Activated T-helper 17 cell treated with anti-CD3 and anti-CD28 coated beads, Interleukin-2, amount 50 U/mL, for 72 hours (primary cell): ENCODE measurements around the gene ITPR1. TPM values are rescaled to one million over a fixed set of nuclear protein-coding genes. Genes with fewer than 3 reads are reported as not detected.
A peak's percentile ranks its signal among the peaks of the same experiment; 100 is the strongest.

Source experiments
- ATAC-seq: fragments of 150-1000 bp; cut with Tn5 transposase; replicated peaks from 2 replicates; pipeline ENCODE4 v1.10.0; 2021; ENCODE audit warnings: mild to moderate bottlenecking, moderate library complexity
- H3K27ac Mint-ChIP-seq: one replicate; pipeline ENCODE4 v1.8.0; 2022; ENCODE audit warnings: mixed read lengths
- H3K27me3 Mint-ChIP-seq: one replicate; pipeline ENCODE4 v1.8.0; 2022; ENCODE audit warnings: mixed read lengths
- H3K36me3 Mint-ChIP-seq: one replicate; pipeline ENCODE4 v1.8.0; 2022; ENCODE audit warnings: low read depth, mild to moderate bottlenecking, mixed read lengths
- H3K4me1 Mint-ChIP-seq: one replicate; pipeline ENCODE4 v1.8.0; 2022; ENCODE audit warnings: mixed read lengths
- H3K4me3 Mint-ChIP-seq: one replicate; pipeline ENCODE4 v1.8.0; 2022; ENCODE audit warnings: mild to moderate bottlenecking, mixed read lengths
- H3K9me3 Mint-ChIP-seq: one replicate; pipeline ENCODE4 v1.8.0; 2022; ENCODE audit warnings: mixed read lengths
- total RNA-seq, 2 donors: library from RNA; stranded (reverse); gene quantifications; one replicate each; pipeline ENCODE4 v1.2.3, GENCODE V29; 2022

Gene ITPR1
- total RNA-seq, 2 donors from 2014 or later: 78.5 to 84.6 TPM

DNA sequence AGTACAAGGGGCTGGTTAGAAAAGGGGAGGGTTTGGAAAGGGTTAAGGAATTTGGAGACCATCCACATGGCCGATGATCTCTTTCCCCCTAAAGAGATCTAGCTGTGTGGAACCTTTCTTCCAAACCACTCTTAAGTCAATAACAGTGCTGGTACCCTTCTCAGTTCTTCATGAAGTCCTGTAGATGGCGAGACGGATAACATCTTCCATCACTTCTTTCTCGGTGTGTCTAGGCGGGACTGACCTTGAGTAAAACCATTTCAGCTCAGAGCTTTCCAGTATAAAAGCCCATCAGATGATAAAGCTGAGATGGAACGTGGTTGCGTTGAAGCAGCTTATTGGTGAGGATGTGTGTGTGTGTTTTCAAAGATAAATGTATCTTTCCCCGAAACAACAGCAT lies 334.6 kb downstream of the ITPR1 start:
- Mint-ChIP-seq H3K4me3 (peak overlapping the region; percentile 84), H3K36me3 (peaks cover 86% of the 10 kb centered on the region), H3K27ac (peak overlapping the region; percentile 98), H3K4me1 (peaks cover 70% of the 10 kb centered on the region), H3K9me3 (peaks cover 4% of the 10 kb centered on the region), H3K27me3 (no peaks in the 10 kb centered on the region)
- no peak for ATAC-seq

DNA sequence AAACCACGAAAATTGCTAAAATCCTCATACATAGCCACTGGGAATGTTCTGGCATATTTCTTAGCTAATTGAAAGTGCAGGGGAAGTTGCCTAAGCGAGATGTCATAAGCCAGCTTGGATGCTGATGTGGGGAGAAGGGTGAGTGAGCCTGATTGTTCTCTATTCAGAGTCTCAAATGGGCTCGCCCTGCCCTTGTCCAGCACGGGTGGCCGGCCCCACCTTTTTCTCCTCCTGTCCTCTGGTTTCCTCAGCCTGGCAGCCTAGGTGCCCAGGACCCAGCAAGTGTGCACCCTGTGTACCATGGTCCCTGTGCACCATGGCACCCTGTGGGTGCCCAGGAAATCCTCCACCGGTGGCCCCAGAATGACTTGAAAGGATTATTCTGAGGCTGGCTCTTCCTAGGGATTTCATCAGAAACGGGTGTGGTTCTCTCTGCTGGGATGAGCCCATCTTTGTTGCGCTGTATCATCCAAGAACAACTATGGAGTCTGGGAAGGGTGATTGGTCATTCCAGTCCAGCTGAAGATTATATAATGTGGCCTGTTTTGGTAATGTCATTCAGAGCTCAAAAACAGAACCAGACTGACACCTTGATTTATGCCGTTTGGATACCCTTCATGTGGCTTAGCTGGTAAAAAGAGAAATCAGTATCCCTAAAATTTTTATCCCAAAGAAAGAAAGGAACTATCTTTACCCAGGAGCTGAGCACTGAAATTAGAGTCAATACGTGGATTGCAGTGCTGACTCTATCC lies 335.3 kb downstream of the ITPR1 start:
- H3K27me3 Mint-ChIP-seq: no peaks in the 10 kb centered on the region
- no peak for ATAC-seq
- peaks cover under 1% of the 10 kb centered on the region for H3K9me3 Mint-ChIP-seq
- H3K27ac Mint-ChIP-seq: peak overlapping the region; percentile 98
- H3K4me1 Mint-ChIP-seq: peaks cover 65% of the 10 kb centered on the region
- H3K4me3 Mint-ChIP-seq: peak overlapping the region; percentile 84
- H3K36me3 Mint-ChIP-seq: peaks cover 86% of the 10 kb centered on the region

DNA sequence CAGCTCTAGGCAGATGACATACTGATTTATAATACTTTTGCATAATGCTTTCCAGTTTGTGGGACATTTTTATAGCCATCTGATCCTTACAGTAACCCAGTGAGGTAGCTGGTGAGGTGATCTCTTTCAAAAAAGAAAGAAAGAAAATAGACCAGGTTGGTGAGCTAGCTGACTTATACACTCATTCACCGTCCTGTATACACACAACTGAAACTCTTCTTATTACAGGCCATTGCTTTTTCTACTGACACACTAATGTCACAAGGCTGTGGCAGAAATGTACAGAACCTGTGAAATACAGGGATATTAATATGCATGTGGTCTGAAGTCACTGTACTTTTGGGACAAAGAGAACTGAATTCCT lies 335.9 kb downstream of the ITPR1 start:
- peaks cover 65% of the 10 kb centered on the region for H3K4me1 Mint-ChIP-seq
- peaks cover 86% of the 10 kb centered on the region for H3K36me3 Mint-ChIP-seq
- H3K27ac Mint-ChIP-seq: peak overlapping the region; percentile 98
- no peaks in the 10 kb centered on the region for H3K27me3 Mint-ChIP-seq
- peak overlapping the region; percentile 84 for H3K4me3 Mint-ChIP-seq
- ATAC-seq: peak; percentile 54
- H3K9me3 Mint-ChIP-seq: no peaks in the 10 kb centered on the region

DNA sequence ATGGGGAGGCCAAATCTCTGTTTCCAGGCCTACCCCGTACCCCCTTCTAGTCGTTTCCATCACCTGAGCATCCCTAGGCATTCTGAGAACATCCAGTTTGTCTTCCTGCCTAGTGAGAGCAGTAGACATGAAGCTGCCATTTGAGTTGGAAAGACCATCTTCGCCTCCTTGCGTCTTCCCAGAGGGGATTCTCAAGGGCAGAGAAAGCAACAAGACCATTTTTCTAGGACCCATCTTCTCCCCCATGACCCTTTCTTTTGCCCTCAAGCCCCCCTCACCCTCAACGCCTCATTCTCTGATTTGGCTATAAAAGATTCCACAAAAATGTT lies 337.4 kb downstream of the ITPR1 start:
- H3K4me3 Mint-ChIP-seq: peak overlapping the region; percentile 84
- H3K36me3 Mint-ChIP-seq: peaks cover 83% of the 10 kb centered on the region
- peak overlapping the region; percentile 98 for H3K27ac Mint-ChIP-seq
- peaks cover 64% of the 10 kb centered on the region for H3K4me1 Mint-ChIP-seq
- ATAC-seq: no peak
- H3K9me3 Mint-ChIP-seq: no peaks in the 10 kb centered on the region
- H3K27me3 Mint-ChIP-seq: no peaks in the 10 kb centered on the region

DNA sequence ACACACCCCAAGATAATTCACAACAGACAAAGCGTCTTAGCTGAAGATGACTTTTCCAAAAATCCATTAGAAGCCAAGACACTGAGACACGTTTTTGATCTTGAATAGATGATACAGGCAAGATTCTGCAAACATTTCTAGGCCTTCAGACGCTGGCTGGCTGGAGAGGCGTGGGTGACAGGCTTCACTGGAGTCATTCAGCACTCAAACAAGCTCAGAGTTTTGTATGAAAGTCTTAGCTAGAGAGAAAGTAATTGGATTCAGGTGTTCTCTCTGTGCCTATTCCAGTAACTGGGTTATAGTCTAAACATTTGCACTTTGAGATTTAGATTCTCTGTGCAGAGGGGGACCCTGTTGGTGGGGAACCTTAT lies 338.4 kb downstream of the ITPR1 start:
- Mint-ChIP-seq H3K4me3 (peak overlapping the region; percentile 84), H3K27me3 (no peaks in the 10 kb centered on the region), H3K27ac (peak overlapping the region; percentile 98), H3K36me3 (peaks cover 87% of the 10 kb centered on the region), H3K4me1 (peaks cover 64% of the 10 kb centered on the region), H3K9me3 (no peaks in the 10 kb centered on the region)
- ATAC-seq: no peak

DNA sequence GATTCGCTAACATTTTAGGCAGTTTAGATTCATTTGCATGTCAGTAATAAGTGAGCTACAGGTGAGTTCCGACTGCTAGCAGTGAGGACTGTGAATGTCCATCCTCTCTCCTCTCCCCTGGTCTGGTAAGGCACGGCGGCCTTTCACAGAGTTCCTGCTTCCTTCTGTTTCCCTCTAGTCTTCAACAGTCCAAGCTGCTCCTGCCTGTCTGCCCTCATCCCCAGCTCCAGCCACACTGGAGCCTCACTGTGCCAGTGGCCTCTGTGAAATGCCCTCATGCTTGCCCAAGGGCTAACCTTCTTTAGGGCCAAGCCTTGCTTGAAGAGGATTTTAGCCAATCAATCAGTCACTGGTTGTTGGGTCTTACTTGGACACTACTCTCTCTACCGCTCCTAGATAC lies 340.3 kb downstream of the ITPR1 start:
- peaks cover 66% of the 10 kb centered on the region for H3K4me1 Mint-ChIP-seq
- no peaks in the 10 kb centered on the region for H3K27me3 Mint-ChIP-seq
- peak overlapping the region; percentile 76 for H3K4me3 Mint-ChIP-seq
- no peaks in the 10 kb centered on the region for H3K9me3 Mint-ChIP-seq
- H3K27ac Mint-ChIP-seq: peak overlapping the region; percentile 93
- peaks cover 89% of the 10 kb centered on the region for H3K36me3 Mint-ChIP-seq
- no peak for ATAC-seq

DNA sequence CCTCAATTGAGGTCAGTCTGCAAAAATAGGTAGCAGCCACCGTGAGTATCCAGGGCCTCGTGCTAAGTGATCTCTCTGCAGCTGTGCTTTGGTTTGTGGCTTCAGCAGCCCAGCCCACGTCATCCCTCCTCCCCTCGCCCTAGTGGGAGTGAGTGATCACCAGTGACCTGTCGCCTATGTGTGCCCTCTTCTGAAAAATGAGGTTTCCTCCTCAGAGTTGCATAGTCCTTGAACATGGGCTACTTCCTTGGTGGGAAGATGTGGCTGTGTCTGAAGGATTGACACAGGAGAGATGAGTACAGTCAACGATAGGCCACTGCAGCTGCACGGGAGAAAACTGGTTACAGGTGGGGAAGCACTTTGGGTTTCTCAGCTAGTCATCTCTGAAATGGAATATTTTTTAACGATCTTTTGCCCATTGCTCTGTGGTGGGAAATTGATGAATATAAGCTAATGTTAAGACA lies 341.3 kb downstream of the ITPR1 start:
- peak; percentile 50 for ATAC-seq
- Mint-ChIP-seq H3K36me3 (peaks cover 85% of the 10 kb centered on the region), H3K4me1 (peaks cover 59% of the 10 kb centered on the region)

DNA sequence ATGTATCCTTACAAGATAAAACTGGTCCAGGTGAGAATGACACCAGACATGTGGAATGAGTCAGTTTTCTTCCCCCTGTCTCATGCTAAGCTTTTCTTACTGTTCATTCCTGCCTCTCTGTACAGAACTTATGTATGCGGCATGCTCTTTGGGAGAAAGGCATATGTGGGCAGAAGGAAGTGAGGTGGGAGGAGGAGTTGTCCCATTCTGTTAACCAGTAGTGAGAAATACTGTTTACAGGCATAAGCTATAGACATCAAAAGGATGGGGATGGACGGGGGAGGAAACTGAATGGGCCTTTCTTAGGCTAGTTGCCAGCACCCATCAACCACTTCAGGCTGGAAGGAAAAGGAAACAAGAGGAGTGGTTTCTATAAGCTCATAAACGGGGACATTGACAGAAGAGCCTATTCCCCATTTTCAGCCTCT lies 342.5 kb downstream of the ITPR1 start:
- Mint-ChIP-seq H3K9me3 (no peaks in the 10 kb centered on the region), H3K4me1 (peaks cover 57% of the 10 kb centered on the region), H3K4me3 (peak overlapping the region; percentile 76), H3K36me3 (peaks cover 81% of the 10 kb centered on the region), H3K27ac (peak overlapping the region; percentile 93), H3K27me3 (no peaks in the 10 kb centered on the region)
- ATAC-seq: peak; percentile 41

More for the DNA sequence above, 341.3 kb downstream of the ITPR1 start:
- no peaks in the 10 kb centered on the region for H3K9me3 Mint-ChIP-seq
- H3K4me3 Mint-ChIP-seq: peak overlapping the region; percentile 76
- H3K27me3 Mint-ChIP-seq: no peaks in the 10 kb centered on the region
- H3K27ac Mint-ChIP-seq: peak overlapping the region; percentile 93

DNA sequence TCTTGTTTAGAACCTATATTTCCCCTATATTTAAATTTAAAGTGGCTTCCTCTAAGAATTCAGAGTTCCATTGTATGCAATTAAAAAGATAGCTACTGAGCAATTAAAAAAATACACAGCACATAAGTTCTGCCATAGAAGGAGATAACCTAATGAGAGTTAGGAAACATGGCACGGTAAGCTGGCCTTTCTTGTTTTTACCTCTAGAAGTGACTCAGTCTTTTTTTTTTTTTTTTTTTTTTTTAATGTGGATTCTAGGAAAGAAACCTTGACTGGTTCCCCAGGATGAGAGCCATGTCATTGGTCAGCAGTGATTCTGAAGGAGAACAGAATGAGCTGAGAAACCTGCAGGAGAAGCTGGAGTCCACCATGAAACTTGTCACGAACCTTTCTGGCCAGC lies 343.4 kb downstream of the ITPR1 start:
- peaks cover 57% of the 10 kb centered on the region for H3K4me1 Mint-ChIP-seq
- H3K4me3 Mint-ChIP-seq: peak overlapping the region; percentile 76
- no peaks in the 10 kb centered on the region for H3K9me3 Mint-ChIP-seq
- no peak for ATAC-seq
- H3K27me3 Mint-ChIP-seq: no peaks in the 10 kb centered on the region
- H3K27ac Mint-ChIP-seq: peak overlapping the region; percentile 93
- H3K36me3 Mint-ChIP-seq: peaks cover 81% of the 10 kb centered on the region

DNA sequence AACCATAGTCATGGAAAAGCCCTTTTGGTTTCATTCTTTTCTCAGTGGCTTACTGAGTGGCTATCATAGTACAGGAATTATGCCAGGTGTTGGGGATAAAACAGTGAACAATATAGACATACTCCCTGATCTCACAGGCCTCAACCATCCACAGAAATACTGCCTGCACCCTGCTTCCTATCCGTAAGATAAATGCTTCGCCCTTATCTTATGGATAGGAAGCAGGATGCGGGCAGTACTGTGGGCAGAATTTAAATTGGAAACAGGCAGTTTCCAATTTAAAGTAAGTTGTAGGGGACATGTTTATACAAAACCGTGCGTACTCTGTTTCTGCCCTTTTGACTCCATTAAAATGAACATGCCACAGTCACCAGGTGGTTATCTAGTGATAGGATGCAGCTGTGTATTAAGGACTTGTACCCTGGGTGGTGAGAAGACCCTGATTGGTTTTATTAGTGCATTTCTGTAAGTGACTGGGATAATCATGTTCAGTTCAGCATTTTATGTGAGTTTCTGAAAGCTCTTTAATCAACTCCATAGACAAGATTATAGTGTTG lies 344.3 kb downstream of the ITPR1 start:
- no peak for ATAC-seq
- peaks cover 83% of the 10 kb centered on the region for H3K36me3 Mint-ChIP-seq
- peak overlapping the region; percentile 93 for H3K27ac Mint-ChIP-seq
- H3K27me3 Mint-ChIP-seq: no peaks in the 10 kb centered on the region
- H3K9me3 Mint-ChIP-seq: no peaks in the 10 kb centered on the region
- peak overlapping the region; percentile 76 for H3K4me3 Mint-ChIP-seq
- peaks cover 61% of the 10 kb centered on the region for H3K4me1 Mint-ChIP-seq

DNA sequence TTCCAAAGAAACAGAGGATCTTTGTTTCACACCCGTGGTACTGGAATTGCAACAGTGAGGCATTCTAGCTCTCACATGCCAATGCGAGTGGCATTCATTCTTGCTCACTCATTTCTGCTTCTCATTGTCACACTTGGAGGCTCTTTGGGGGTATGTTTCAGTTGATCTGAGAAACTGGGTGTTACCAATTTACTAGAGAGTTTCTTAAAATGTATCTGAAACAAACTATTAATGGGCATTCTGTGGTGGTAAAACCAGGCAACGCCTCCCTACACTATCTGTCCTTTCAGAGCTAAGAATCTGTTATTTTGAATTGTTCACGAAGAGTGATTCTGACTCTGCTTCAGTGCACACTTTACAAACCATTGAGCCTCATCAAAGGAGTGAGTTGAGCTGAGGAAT lies 345.5 kb downstream of the ITPR1 start:
- H3K4me3 Mint-ChIP-seq: peak overlapping the region; percentile 26
- H3K36me3 Mint-ChIP-seq: peaks cover 85% of the 10 kb centered on the region
- H3K27ac Mint-ChIP-seq: peak overlapping the region; percentile 63
- no peaks in the 10 kb centered on the region for H3K27me3 Mint-ChIP-seq
- ATAC-seq: no peak
- peaks cover 69% of the 10 kb centered on the region for H3K4me1 Mint-ChIP-seq
- H3K9me3 Mint-ChIP-seq: no peaks in the 10 kb centered on the region

DNA sequence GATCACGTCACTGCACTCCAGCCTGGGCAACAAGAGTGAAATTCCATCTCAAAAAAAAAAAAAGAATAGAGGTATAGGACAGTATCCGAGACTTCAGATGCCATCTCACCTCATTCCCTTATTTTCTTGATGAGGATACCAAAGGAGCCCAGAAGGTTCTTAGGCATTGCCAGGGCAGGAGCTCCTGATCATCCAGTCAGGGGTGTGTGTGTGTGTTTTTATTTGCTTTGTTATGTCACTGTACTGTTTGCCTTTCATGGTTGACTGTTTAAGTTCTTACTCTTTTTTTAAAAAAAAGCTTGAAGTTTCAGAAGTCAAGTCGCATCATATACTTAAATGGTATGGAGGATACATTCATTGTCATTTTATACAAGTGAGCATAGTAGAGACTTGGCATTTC lies 346.1 kb downstream of the ITPR1 start:
- no peak overlapping the region for H3K27ac Mint-ChIP-seq

DNA sequence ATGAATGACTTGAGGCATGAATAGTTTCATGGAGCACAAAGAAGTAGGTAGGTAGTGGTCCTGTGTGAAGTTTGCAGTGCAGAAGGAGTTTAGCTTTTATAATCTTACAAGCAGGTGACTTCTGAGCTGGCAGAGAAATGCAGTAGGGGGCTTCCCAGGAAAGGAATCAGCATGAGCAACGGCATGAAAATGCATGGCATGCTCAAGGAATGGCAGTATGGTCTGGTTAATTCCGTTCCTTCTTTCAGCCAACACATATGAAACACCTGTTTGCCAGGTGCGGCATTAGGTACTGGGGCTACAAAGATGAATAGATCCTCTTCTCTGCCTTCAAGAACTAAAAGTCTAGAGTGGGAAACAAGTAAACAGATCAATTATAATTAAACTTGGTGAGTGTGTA lies 348.1 kb downstream of the ITPR1 start:
- no peak for ATAC-seq
- H3K4me3 Mint-ChIP-seq: peak overlapping the region; percentile 74
- H3K36me3 Mint-ChIP-seq: peaks cover 71% of the 10 kb centered on the region
- peaks cover 59% of the 10 kb centered on the region for H3K4me1 Mint-ChIP-seq
- no peaks in the 10 kb centered on the region for H3K9me3 Mint-ChIP-seq
- H3K27ac Mint-ChIP-seq: peak overlapping the region; percentile 92
- no peaks in the 10 kb centered on the region for H3K27me3 Mint-ChIP-seq

More for the DNA sequence above, 346.1 kb downstream of the ITPR1 start:
- Mint-ChIP-seq H3K9me3 (no peaks in the 10 kb centered on the region), H3K4me1 (peaks cover 66% of the 10 kb centered on the region), H3K36me3 (peaks cover 80% of the 10 kb centered on the region), H3K27me3 (no peaks in the 10 kb centered on the region), H3K4me3 (no peak overlapping the region)
- ATAC-seq: no peak

DNA sequence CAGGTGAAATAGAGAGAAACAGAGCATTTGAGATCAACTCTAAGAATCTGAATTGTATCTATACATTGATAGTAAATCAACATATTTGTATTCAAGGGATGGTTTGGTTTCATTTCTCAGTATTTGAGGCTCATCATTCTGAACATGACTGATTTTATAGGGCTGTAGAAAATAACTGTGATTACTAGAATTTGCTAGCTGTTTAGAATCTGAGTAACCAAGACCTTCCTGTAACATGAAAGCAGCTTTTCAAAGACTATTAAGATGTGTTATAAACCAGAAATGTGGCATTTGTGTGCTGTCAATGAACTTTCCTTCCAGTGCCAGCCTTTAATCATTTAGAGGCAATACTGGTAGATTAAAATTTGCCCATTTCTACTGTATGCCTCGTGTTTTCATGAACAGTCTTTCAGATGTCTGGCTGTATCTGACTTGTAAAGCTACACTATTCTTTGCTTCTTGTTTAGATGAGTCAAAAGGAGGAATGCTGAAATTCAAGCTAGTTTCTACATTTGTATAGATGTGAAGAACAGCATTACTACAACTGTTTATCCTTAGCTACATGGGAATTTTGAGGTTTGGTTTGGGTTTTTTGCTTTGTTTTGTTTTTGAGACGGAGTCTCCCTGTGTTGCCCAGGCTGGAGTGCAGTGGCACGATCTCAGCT lies 348.8 kb downstream of the ITPR1 start:
- Mint-ChIP-seq H3K4me1 (peaks cover 52% of the 10 kb centered on the region), H3K4me3 (peak overlapping the region; percentile 74), H3K27me3 (no peaks in the 10 kb centered on the region), H3K9me3 (no peaks in the 10 kb centered on the region), H3K36me3 (peaks cover 65% of the 10 kb centered on the region), H3K27ac (peak overlapping the region; percentile 92)
- peak; percentile 50 for ATAC-seq

DNA sequence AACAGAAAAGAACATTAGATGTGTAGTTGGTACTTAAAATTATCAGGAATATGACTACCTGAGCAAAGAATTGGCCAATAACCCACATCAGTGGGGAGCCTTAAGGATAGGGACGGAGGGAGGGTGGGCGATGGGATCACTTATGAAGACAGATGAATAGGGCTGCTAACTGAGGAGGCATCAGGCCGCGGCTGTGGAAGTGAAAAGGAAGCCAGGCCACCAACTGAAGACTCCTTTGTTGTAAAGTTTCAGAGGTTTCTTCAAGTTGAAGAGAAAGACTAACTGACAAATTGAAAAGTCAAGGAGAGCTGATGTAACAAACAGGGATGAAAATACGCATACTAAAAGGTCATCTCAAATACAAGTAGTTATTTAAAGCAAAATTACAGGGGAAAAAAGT lies 350.5 kb downstream of the ITPR1 start:
- Mint-ChIP-seq H3K27me3 (no peaks in the 10 kb centered on the region), H3K36me3 (peaks cover 60% of the 10 kb centered on the region), H3K4me1 (peaks cover 56% of the 10 kb centered on the region), H3K4me3 (peak overlapping the region; percentile 74), H3K27ac (peak overlapping the region; percentile 92), H3K9me3 (no peaks in the 10 kb centered on the region)
- no peak for ATAC-seq
